GM21717 (cell line): ENCODE results near the gene PMS1.
"Not testable (repeated sequence)": the region's sequence is repeated elsewhere in the genome, so short reads cannot be mapped to it uniquely, and the experiment has no call there.

Experiments
- ATAC-seq: cut with Tn5 transposase; IDR thresholded peaks from one replicate; pipeline ENCODE4 v1.9.1; 2021; ENCODE audit warnings: mild to moderate bottlenecking, moderate library complexity; ENCODE audit not compliant: unreplicated experiment

The PMS1 gene

GRCh38 chr2:189860161-189860560 lies 75.9 kb downstream of the PMS1 start:
- no peak for ATAC-seq

GRCh38 chr2:189862751-189863150 lies 78.5 kb downstream of the PMS1 start:
- no peak for ATAC-seq

GRCh38 chr2:189865826-189866225 lies 81.6 kb downstream of the PMS1 start:
- ATAC-seq = no peak

- no peak for ATAC-seq
Observed at GRCh38 chr2:189866296-189866695, 82.0 kb downstream of the PMS1 start.

GRCh38 chr2:189868896-189869295 lies 84.6 kb downstream of the PMS1 start:
- no peak for ATAC-seq

GRCh38 chr2:189870381-189871085 lies 86.3 kb downstream of the PMS1 start:
- no peak for ATAC-seq

- ATAC-seq = no peak
Observed at GRCh38 chr2:189873696-189874095, 89.4 kb downstream of the PMS1 start.

GRCh38 chr2:189874586-189875320 lies 90.5 kb downstream of the PMS1 start:
- ATAC-seq = no peak

- no peak for ATAC-seq
Observed at GRCh38 chr2:189876271-189876670, 92.0 kb downstream of the PMS1 start.

GRCh38 chr2:189879716-189880081 lies 95.4 kb downstream of the PMS1 start:
- ATAC-seq = no peak

- no peak for ATAC-seq
Observed at GRCh38 chr2:189880429-189880828, 96.2 kb downstream of the PMS1 start.

- no peak for ATAC-seq
Observed at GRCh38 chr2:189880832-189881492, 96.7 kb downstream of the PMS1 start.

- ATAC-seq = no peak
Observed at GRCh38 chr2:189885368-189885767, 101.1 kb downstream of the PMS1 start.

GRCh38 chr2:189892546-189893294 lies 108.5 kb downstream of the PMS1 start:
- ATAC-seq = not testable (repeated sequence)

GRCh38 chr2:189896809-189897208 lies 112.6 kb downstream of the PMS1 start:
- ATAC-seq = no peak

- no peak for ATAC-seq
Observed at GRCh38 chr2:189899101-189899500, 114.9 kb downstream of the PMS1 start.

- no peak for ATAC-seq
Observed at GRCh38 chr2:189900726-189901125, 116.5 kb downstream of the PMS1 start.

GRCh38 chr2:189901664-189902063 lies 117.4 kb downstream of the PMS1 start:
- no peak for ATAC-seq

GRCh38 chr2:189913821-189914220 lies 129.6 kb downstream of the PMS1 start:
- ATAC-seq = no peak

GRCh38 chr2:189916651-189917050 lies 132.4 kb downstream of the PMS1 start:
- no peak for ATAC-seq
